ENCODE results near the gene DDX54.

GRCh38 chr12:113171543-113171942 lies 13.7 kb downstream of the DDX54 start:
- no peak for TF ChIP-seq POLR2A (IDR thresholded peaks at IDR 0.05)
- TF ChIP-seq, protein P1, sequence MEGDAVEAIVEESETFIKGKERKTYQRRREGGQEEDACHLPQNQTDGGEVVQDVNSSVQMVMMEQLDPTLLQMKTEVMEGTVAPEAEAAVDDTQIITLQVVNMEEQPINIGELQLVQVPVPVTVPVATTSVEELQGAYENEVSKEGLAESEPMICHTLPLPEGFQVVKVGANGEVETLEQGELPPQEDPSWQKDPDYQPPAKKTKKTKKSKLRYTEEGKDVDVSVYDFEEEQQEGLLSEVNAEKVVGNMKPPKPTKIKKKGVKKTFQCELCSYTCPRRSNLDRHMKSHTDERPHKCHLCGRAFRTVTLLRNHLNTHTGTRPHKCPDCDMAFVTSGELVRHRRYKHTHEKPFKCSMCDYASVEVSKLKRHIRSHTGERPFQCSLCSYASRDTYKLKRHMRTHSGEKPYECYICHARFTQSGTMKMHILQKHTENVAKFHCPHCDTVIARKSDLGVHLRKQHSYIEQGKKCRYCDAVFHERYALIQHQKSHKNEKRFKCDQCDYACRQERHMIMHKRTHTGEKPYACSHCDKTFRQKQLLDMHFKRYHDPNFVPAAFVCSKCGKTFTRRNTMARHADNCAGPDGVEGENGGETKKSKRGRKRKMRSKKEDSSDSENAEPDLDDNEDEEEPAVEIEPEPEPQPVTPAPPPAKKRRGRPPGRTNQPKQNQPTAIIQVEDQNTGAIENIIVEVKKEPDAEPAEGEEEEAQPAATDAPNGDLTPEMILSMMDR (IDR thresholded peaks at IDR 0.05), result no peak

Data from adrenal gland (tissue), 5 donors.